HG02623 (cell line): ENCODE results near the gene CACNB2.

Experiments used
- ATAC-seq: cut with Tn5 transposase; IDR thresholded peaks from one replicate; pipeline ENCODE4 v1.9.1; 2021; ENCODE audit warnings: moderate library complexity; ENCODE audit not compliant: unreplicated experiment

Gene CACNB2

DNA sequence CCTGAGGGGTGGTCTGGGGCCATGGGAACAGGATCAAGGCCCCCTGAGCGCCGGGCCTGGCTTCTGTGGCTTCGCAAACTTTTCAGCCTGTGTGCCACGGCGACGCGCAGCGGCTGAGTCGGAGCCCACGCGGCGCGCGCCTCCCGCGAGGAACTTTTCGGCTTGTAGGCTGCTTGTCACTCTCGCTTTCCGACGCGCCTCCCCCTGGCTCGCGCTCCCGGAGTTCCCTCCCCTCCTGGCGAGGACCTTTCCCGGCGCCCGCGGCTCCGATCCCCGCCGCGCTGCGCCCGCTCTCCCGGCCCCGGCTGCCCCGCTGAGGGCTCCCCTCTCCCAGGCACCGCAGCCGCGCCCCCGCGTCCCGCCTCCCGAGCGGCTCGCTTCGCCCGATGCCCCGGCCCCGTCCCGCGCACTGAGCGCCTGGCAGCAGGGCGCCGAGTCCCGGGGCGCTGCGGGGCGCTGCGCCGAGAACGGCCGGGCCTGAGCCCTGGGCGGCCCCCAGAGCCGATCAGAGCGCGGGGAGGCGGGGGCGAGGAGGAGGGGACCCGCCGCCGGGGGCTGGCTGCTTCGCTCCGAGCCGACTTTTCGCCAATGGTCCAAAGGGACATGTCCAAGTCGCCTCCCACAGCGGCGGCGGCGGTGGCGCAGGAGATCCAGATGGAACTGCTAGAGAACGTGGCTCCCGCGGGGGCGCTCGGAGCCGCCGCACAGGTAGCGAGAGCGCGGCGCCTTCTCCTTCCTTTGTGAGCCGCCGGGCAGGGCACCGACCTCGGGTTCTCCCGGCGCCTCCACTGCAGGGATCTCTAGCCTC is at the start of gene CACNB2:
Gene CACNB2 (plus strand): TSS at position 276 of the 808 bp plus-strand sequence.
- no peak for ATAC-seq

- ATAC-seq, result no peak
Measured at GRCh38 chr10:18094332-18094731, 45.9 kb upstream of the CACNB2 start.

DNA sequence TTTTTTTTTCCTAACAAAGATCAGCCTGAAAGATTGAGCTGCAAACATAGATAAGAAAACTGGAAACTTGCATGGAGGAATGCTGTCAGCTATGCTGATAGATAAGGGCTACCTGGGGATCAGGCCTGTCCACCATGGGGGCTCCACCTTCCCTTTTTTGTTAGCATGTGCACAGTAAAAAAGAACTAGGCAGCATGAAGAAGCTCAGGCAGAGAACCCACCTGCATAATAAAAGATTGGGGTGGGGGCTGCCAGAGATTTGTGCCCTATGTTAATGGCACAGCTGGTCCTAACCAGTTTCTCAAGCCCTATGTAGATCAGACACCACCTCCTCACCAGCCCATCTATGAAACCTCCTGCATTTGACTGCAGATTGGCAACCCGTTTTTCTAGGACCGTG is 45.4 kb upstream of the CACNB2 start:
- ATAC-seq, result no peak

DNA sequence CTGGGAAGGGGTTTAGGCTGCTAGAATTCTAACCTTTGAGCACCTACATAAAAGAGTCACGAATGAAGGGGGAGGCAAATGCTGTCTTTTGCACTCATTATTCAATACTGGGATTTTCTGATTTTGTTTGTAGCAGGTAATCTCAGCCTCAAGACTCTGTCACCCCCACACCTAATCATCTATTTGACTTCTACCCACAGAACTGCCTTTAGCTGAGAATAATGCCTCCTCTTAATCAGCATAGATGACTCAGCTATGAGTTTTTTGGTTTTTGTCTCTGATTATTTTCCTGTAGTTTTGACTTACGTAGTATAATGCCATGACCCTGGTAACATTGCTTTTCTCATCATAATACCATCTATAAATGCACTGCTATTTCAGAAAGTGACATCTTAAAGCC is 42.7 kb upstream of the CACNB2 start:
- ATAC-seq, result no peak

- ATAC-seq, result no peak
Measured at GRCh38 chr10:18098201-18098600, 42.0 kb upstream of the CACNB2 start.

- ATAC-seq, result no peak
Measured at GRCh38 chr10:18099415-18099814, 40.8 kb upstream of the CACNB2 start.

- no peak for ATAC-seq
Measured at GRCh38 chr10:18100669-18101068, 39.6 kb upstream of the CACNB2 start.

DNA sequence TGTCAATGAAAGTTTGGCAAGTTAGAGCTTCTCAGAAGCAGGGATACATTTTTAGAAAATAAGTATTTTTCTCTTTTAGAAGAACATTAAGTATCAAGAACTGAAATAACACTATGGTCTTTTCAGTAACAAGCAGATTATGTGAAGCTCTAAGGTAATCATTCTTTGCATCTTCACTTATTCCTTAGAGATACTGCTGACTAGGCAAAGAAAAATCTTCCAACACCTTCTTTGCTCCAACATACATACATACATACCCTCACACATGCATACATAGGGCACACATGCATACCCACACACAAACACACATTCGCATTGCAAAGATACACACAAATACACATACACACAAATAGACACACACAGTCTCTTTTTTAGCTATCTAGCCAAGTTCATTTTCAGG is 37.8 kb upstream of the CACNB2 start:
- no peak for ATAC-seq

DNA sequence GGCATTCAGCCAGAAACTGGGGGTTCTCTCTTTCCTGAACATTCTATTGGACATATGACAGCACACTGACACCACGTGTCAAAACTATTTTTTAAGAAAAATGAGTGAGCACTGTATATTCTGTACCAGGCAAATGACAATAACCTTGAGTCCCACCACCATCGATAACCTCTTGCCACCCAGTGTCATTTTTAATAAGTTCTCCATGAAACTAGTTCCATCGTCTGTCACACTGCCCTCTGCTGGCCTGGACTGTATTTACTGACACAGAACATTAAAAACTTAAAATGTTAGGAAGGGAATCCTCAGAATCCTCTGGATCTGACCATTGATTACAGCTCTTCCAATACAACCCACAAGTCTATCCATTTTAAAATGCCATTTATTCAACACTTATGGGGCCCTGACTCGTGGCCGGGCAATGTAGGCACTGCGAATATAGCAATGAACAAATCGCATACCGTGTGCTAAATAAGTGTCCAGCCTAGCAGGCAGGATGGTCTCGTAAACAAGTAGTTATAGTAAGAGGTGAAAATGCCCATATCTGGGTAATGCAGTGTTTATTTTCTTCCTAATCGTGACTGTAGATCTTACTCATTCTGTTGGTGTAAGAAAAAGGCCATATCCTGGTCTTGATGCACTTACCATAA is 35.9 kb upstream of the CACNB2 start:
- no peak for ATAC-seq

DNA sequence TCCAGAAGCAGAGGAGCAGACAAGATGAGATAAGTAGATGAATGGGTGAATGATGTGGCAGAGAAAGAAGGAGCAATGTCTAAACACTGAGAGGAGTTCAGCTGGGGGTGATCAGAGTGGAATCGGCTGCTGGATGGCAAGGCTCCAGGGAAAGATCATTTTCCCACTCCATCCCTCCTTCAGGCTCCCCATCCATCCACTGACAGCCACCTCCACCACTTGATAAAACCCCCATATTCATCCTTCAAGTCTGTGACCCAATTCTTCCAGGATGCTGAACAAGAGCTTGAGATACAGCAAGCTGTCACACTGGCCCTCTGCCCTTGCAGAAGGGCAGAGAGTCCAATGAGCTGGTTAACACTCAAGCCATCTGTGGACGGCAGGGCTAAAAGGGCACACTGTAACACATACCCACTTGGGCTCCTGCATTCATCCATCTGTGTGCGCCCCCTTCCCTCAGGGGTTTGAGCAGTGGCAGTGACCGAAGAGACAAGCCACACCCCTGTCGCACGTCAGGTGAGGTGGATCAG is 30.8 kb upstream of the CACNB2 start:
- ATAC-seq, result no peak

- no peak for ATAC-seq
Measured at GRCh38 chr10:18113881-18114280, 26.3 kb upstream of the CACNB2 start.

DNA sequence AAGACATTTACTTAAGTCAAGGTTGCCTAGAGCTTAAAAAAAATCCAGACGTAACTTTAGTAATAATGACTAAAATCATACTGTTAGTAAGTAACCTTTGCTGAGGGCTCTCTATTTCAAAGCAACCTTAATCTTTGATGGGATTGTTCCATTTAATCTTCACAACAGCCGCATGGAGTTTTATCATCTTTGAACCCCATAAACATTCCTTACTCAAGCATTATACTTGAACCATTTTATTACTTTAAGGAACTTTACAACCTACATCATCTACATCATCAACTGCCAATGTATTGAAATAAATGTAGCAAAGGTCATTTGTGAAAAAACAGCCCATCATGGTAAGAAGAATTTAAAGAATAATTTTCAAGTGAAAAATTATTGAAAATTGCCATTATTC is 22.9 kb upstream of the CACNB2 start:
- ATAC-seq, result no peak

- ATAC-seq, result no peak
Measured at GRCh38 chr10:18122753-18123152, 17.5 kb upstream of the CACNB2 start.

DNA sequence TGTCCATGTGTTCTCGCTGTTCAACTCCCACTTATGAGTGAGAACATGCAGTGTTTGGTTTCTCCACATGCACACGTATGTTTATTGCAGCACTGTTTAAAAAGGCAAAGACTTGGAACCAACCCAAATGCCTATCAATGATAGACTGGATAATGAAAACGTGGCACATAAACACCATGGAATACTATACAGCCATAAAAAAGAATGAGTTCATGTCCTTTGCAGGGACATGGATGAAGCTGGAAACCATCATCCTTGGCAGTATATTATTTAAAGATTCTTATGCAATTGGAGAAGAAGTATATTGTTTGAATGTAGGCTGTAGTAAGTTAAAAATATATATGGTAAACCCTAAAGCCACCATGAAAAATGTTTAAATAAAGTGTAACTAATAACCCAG is 7.2 kb upstream of the CACNB2 start:
- ATAC-seq, result no peak

- no peak for ATAC-seq
Measured at GRCh38 chr10:18134509-18134908, 5.7 kb upstream of the CACNB2 start.

- ATAC-seq, result no peak
Measured at GRCh38 chr10:18134921-18135320, 5.3 kb upstream of the CACNB2 start.

GRCh38 chr10:18136073-18136791 is 4.0 kb upstream of the CACNB2 start:
- no peak for ATAC-seq

- ATAC-seq, result no peak
Measured at GRCh38 chr10:18137111-18137510, 3.1 kb upstream of the CACNB2 start.

DNA sequence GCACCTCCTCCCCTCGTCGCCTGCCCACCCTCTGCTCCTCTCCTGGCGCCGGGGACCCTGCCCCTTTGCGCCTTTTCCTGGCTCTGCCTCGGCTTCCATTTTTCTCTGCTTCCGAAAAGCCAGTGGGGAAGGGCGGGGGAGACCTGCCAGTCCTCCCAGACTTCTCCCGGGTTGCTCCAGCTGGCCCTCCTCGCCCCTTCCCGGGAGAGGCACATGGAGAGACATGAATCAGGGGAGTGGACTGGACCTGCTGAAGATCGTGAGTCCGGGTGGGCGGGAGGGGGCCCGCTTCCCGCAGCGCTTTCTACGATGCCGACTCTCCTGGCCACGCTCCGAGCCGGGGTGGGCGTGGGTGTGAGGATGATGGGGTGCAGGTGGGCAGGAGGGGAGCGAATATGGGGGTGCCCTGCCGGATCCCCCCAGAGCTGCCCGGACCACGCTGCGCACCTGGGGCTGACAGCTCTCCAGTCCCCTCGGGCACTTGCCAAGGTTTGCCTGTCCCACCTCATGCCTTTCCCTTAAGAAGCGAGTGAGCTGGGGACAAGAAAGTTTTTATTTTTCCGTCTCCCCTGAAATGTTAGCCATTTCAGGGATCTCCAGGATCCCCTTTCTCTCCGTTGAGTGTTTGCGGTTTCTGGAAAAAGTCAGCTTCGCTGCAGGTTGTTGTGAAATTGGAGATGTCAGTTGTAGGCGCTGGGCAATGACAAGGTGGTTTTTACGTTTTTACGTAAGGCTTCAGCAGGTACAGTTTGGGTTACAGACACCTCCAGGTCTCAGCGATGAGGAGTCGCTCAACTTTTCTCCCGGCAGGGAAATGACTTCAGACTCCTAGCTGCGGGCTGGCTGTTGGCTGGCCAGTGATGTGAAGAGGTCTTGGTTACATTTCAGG is 977 bp downstream of the CACNB2 start:
- ATAC-seq, result no peak

- ATAC-seq, result no peak
Measured at GRCh38 chr10:18142151-18142550, 1.9 kb downstream of the CACNB2 start.

DNA sequence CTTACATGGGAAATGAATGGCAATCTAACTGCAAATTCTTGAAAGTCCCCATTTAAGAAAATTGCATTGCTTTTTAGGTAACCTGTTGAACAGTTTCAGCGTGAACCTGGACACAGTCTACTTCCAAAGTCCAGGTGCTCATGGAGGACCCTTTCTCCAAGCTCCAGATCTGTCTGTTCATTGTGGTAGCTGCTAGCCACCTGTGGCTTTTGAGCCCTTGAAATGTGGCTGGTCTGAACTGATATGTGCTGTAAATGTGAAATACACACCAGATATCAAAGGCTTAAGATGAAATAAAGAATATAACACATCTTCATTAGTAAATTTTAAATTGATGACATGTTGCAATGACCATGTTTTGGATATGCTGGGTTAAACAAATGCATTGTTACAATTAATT is 4.2 kb downstream of the CACNB2 start:
- no peak for ATAC-seq
